Measurements from ENCODE around the gene DSCAML1.

- TF ChIP-seq CTCF (IDR thresholded peaks at IDR 0.05; ENCODE audit: low read depth, low read length) (no peak), EZH2phosphoT487 (IDR thresholded peaks at IDR 0.05; ENCODE audit: low read depth) (no peak)
Measured at GRCh38 chr11:117478126-117478860, 318.7 kb downstream of the DSCAML1 start.
